ENCODE data around the gene PREX1.

GRCh38 chr20:48582673-48582985 lies 245.2 kb downstream of the PREX1 start:
- no peak for TF ChIP-seq CTCF (conservative IDR thresholded peaks at IDR 0.05 in 1 of 2, IDR thresholded peaks at IDR 0.05 in 1 of 2; ENCODE audit: low read depth in 1 of 2, low read length in 2 of 2)
- TF ChIP-seq EZH2 (IDR thresholded peaks at IDR 0.05; ENCODE audit: low read length, missing control alignments), result no peak

Data from fibroblast of lung (primary cell).